HG03354 (cell line): ENCODE measurements around the gene MINDY1.

ENCODE experiments used
- ATAC-seq: cut with Tn5 transposase; IDR thresholded peaks from one replicate; pipeline ENCODE4 v1.9.1; 2021; ENCODE audit warnings: mild to moderate bottlenecking; ENCODE audit not compliant: unreplicated experiment, poor library complexity, severe bottlenecking

MINDY1 gene

DNA sequence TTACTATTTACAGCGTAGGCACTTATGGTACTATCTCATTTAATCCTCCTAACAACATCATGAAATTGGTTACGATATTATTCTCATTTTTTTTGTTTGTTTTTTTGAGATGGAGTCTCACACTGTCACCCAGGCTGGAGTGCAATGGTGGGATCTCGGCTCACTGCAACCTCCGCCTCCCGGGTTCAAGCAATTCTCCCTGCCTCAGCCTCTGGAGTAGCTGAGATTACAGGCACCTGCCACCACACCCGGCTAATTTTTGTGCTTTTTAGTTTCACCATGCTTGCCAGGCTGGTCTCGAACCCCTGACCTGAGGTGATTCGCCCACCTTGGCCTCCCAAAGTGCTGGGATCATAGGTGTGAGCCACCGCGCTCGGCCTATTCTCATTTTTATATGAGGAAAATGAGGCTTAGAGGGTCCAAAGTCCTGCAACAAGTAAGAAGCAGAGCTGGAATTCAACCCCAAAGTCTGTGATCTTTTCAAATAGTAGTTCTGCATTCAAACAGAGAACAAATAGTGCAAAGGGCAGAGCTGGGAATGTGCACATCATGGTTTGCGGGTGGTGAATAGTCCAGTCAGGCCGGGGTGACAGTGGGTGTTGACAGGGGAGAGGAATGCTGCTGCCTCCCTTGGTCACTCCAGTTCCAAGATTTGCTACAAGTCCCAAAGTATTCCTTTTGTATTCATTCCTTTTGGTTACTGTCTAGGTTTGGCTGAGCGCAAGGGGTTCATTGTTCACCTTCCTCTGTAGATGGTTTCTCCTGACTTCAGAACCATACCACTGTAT, 6.2 kb upstream of the MINDY1 start:
- no peak for ATAC-seq

DNA sequence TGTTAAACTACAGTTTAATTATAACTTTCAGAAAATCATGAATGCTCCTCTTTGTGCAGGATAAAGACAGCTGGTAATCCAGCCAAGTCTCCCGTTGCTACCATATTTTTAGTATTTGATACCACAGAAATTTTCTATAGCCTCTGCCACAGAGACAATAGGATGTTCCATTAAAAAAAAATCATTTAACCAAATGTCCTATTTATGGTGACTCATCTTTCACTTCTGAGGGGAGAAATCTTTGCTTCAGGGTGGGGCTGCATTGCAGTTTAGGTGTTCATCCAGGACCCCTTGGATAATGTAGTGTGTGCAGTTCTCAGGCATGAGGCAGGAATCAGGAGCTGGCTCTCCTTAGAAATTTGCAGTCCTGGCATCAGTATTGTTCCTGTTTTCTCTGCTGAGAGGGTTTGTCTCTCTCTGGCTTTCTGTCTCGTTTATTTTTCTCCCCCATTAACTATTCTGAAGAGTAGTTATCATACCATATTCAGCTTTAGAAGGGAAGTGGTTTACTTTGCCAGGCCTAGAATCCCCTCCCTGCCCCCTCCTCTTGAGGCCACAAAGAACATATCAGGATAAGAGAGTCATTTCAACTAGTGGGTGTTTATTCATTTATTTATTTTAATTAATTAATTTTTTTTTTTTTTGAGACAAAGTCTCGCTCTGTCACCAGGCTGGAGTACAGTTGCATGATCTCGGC, 4.6 kb upstream of the MINDY1 start:
- ATAC-seq, result no peak

DNA sequence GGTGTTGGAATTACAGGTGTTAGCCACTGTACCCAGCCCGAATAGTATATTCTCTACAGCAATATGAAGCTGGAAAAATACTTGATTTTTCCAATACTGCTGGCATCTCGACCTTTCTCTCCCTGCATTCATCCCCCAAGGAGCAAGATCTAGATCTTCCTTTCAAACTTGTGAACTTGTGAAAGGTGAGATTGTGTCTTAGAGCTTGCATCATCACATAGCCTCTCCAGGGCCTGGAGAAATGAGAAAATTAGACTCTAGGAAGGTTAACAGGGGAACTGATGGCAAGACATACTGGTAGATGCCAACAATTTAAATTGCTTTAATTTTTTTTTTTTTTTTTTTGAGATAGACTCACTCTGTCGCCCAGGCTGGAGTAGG, 3.6 kb upstream of the MINDY1 start:
- no peak for ATAC-seq

DNA sequence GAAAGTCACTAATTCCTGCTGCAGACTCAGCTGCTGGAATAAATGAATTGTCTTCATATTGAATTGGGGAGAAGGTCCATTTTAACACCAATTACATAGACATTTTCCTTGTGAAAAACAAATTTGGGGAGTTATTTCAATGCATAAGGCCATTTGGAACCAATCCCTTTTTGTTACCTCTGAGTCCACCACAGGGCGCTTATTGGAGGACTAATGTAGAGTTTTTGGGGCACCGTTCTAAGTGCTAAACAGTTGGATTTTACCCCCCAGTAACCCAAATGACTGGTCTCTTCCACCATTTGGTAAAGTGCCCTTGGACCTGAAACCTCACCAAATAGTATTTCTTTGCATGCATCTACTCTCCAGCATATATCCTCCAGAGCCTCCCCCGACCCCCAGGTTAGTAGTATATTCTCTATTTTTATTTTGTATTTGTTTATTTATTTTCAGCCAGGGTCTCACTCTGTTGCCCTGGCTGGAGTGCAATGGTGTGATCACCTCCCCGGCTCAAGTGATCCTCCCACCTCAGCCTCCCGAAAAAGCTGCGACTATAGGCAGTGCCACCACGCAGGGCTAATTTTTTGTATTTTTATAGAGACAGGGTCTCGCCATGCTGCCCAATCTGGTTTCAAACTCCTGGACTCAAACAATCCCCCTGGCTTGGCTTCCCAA, 3.1 kb upstream of the MINDY1 start:
- ATAC-seq, result no peak

DNA sequence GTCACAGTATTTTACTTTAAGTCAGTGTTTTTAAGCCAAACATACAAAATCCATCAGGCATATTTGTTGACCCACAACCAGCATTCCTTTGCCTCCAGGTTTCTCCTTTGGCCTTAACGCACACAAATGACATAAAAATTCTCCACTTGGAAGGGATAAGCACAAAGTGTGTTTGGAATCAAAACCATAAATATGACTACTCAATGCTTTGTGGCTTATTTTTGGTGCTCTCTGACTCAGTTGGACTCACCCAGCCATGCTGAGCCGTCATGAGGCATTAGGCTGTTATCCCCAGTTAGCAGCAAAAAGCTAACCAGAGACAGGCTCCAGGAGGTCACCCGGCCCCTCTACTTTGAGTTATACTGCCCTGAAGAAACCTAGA, 2.5 kb upstream of the MINDY1 start:
- no peak for ATAC-seq

DNA sequence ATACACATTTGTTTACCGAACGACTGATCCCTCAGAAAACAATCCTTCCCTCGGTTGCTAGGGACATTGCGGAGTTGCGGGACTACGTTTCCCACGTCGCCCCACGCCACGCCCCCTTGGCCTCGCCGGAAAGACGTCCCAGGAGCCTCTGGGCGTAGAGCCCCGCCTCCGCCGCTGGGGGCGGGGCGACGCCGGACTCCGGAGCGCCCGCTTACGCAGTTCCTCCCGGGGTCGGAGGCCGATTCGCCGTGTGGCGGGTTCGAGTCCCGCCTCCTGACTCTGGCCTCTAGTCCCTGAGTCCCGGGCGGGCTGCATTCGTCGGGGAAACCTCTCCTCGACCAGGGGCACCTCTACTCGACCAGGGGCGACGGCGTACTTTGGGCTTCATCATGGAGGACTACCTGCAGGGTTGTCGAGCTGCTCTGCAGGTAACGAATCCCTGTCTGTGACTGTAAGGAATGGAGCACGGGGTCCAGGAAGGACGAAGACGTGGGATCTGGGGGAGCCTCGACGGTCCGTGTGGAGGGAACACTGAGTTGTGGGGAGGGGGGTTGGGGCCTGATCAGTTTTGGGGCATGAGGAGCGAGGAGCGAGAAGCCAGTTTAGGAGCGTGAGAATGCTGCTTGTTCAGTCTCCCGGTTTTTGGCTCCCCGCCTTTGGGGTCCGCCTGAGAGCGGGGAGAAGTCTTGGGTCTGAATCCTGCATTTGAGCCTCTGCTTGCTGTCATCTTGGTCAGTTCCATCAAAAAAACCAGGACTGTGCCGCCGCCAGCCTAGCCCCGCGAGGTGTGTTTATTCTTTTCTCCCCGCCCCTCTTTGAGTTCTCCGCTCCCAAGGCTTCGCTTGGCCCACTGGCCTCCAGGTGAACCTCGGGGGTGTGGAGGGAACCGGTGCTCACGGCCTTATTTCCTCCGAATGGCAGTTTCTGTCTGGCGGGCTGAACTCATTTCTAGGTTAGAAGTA, 1.8 kb upstream of the MINDY1 start, which contains the start of gene PRUNE1:
TSS of gene PRUNE1 (plus strand) at position 206 of the 962 bp plus-strand sequence. CDS start at position 390, 184 bp downstream.
- peak; percentile 73 for ATAC-seq

DNA sequence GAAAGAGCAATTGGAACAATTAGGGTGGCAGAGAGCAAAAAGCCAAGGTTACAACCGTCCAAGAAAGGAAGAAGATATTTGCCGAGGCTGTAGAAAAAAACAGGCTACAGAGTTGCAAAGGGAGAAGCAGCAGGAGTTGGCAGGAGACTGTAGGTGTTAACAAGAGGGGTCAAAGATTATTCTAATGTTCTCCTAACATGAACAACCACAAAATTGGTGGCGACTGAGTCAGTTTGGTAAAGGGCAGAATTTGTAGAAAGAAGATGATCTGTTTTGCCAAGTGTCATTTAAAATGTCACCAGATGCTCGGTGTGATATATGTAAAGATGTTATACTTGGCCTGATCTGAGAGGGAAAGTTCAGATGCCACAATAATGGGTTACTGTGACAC, 1.1 kb upstream of the MINDY1 start:
- peak; percentile 1 for ATAC-seq

DNA sequence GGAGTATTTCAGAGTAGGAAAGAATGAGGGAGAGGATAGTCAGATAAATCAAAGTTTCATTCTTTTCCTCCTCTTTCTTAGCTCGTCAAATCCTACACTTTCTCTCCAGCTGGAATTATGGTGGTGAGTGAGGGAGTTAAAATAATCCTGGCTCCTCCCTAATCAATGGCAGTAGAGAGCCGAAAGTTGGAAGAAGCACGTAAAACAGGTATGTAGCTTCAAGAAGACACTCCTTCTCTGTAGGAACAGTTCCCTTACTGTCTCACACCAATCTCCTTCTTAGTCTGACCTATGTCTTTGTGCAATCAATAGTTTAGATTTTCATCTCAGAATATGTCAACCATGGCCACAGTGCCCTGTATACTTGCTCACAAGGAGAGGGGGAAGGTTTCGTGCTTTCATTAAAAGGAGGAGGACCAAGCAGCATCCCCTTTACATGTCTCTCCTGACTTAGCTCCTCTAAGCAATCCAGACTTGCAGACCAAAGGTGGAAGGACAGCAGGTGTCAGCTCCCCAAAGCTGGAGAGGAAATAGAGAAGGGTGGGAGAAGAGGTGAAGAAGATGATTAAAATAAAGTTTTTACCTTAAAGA, 878 bp downstream of the MINDY1 start:
- ATAC-seq, result no peak

DNA sequence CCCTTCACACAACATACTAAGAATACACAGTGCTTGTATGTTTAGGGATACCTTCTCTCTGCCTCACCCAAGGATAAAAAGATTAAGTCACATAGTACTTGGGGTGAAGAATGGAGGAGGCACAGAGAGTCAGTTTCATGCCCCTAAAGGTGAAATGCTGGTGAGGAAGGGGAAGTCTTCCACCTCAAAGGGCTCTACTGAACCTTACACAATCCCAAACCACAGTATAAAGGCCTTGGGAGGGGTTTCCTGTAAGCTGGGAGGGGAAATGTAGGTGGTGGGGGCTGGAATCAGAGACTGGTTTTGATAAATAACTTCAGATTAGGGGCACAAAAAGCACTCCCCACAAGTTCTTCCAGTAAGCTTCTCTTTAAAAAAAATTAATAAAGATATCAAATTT, 3.5 kb downstream of the MINDY1 start:
- no peak for ATAC-seq

DNA sequence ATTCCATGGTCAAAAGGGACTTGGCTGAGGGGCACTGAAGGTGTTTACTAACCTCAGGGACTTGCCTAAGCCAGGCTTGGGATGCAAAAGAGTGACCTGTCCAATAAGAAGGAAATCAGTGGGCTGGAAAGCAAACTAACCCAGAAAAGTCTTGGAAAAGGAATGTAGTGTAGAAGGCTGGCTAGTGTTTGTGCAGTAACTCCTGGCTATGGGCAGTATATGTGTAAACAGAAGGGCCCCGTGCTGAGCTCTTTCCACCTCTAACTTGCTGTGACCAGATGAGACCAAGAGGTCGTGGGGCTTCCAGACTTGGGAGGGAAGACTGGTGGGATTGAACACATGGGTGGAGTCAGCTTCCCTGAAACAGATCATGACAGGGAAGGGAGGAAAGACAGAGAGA, 4.1 kb downstream of the MINDY1 start:
- no peak for ATAC-seq

DNA sequence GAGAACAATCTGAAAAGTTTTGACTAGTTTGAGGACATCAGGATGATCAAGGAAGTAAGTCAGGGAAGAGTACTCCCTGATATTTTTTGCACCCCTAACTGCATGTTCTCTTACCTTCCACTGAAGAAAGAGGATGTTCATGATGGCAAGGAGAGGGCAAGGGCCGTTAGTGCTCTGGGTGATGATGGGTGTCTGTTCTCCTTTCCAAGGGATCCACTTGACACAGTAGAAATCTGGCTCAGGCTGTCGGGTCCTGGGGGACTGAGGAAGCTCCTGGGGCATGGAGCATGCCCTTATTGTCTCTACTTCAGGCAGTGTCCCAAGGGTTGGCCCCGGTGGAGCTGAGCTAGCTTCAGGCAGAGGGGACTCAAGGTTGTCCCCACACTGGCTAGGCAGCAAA, 4.7 kb downstream of the MINDY1 start:
- ATAC-seq, result no peak

DNA sequence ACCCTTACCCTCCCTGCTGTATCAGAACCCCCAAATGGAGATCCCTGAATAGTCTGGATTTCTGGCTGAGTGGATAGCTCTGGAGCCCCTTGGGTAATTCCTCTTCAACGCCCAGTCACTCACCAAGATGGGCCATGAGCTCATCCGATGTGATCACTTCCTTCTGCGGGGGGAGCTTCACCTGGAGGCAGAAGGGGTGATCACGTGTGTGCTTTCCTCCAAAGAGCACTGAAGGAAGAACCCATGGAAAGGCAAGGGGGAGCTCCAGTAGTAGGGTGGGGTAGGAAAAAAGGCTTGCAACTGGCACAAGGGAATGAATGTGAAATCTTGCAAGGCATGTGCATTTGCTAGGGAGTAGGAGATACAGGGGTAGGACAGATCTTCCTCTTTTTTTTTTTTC, 5.1 kb downstream of the MINDY1 start:
- ATAC-seq, result no peak

DNA sequence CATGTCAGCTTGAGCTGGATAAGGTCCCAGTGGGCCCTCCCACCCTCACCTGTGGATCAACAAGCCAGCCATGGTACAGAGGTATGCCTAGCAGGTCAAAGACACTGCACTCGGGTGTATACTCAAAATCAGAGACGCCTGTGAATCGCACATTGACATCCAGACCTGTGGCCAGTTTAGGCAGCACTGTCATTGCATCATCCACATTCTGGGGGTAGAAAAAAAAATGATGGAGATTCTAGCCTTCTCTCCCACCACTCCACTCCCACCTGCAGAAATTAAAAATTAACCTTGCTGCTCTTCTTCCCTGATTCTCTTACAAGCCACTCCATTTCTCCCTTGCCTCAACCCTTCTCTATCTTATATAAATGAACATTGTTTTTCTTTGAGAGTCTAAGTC, 6.3 kb downstream of the MINDY1 start:
- no peak for ATAC-seq

DNA sequence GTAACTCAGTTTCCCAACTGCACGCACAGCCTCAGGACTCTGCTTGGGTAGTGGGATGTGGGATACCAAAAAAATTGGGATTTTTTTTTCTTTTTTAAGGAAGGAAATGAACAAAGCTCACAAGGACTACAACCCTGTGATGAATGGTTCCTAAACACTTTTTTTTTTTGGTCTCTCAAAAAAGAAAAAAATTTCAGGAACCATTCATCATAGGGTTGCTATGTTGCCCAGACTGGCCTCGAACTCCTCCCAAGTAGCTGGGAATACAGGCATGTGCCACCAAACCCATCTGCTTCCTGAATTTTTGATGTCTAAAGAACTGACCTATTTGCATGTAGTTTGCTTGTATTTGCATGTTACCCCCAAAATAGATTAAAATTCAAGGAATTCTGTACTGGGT, 6.8 kb downstream of the MINDY1 start:
- ATAC-seq, result no peak

DNA sequence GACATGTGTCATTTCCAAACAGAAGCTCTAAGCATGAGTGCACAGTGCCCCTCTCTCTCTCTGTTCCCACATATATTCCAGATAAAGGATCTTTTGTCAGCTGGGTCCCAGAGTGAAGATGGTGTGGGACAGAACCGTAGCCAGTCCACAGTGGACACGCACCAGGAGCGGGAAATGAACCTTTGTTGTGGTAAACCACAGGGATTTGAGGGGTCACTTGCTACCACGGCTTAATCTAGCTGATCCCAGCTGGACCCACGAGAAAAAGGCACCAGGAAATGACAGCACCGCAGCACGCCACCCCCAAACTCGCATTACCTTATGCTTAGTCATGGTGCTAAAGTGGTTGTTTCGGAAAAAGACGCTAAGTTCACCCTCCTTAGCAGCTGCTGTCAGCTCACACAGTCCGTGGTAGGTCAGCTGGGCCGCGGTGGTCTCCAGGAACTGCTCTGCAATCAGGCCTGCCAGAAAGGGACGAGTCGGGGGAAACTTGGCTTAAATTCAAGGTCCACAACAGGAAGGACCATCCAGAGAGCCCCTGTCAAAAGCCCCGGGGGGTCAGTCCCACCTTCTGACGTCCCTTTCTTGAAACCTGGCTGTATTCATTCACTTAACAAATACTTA, 7.5 kb downstream of the MINDY1 start:
- ATAC-seq, result no peak

DNA sequence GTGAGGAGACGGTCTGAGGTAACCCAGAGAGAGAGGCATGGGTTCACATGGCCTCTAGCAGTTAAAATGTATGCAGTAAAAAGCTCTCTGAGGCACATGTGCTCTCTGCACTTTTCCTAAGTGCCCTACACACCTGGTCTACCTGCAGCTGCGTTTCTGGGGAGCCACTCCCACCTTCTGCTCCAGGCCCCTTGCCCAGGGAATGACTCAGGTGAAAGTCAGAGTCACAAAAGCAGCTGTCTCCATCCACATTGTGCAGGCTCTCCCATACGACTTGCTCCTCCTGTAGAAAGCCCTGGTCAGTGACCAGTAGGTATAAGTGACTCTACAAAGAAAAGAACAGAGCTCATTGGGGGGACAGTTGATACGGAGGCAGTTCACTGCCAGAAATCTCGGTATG, 8.8 kb downstream of the MINDY1 start:
- ATAC-seq, result no peak

DNA sequence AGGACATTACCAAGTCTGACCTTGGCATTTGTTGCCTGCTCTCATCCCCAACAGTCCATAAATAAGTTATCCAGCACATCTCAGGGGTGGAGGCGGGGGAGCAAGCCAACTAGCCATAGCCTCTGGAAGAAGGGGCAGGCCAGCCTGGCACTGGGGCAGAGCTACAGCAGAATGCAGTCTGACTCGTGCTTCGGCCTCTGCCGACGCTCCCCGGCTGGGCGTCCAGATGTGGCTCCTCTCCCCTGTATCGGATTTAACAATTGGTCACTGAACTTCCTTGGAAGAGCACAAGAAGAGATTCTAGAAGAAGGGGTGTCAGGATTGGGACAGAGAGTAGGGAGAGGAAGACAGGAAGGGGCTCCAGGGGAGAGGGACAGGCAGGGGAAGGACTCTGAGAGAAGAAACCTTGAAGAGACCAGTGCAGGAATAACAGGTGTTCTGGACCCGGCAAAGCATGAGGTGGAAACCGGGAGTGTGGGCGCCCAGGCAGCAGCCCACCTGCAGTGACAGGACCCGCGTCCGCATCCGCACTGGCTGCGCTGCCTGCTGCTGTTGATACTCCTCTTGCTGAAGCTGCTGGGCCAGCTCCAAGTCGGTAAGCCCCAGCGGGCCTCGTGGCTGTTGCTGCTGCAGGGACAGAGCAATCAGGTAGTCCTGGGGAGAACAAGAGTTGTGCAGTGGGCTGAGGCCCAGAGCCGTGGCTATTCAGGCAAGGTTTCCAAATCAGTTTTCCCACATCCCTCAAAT, 9.4 kb downstream of the MINDY1 start:
- no peak for ATAC-seq

DNA sequence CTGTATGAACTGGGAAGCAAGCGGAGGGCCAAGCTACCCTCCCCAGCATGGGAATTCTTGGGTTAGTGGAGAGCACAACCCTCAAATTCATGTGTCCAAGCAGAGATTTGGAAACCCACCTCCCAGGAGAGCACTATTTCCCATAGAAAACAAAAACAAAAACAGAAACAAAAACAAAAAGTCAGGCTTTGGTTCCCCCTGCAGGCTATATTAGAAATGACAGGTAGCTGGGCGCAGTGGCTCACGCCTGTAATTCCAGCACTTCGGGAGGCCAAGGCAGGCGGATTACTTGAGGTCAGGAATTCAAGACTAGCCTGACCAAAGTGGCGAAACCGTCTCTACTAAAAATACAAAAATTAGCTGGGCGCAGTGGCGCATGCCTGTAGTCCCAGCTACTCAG, 10.8 kb downstream of the MINDY1 start:
- ATAC-seq, result no peak
